Stimulated activated CD4-positive, alpha-beta T cell treated with anti-CD3 and anti-CD28 coated beads, Interleukin-4, amount 100 ng/mL, for 1 hour (primary cell): ENCODE measurements around the gene UBTF.
"Not testable (repeated sequence)": the region's sequence is repeated elsewhere in the genome, so short reads cannot be mapped to it uniquely, and the experiment has no call there.

Source experiments
- DNase-seq: peaks from one replicate; pipeline ENCODE4 v3.0.0-alpha.2; 2020

UBTF gene

DNA sequence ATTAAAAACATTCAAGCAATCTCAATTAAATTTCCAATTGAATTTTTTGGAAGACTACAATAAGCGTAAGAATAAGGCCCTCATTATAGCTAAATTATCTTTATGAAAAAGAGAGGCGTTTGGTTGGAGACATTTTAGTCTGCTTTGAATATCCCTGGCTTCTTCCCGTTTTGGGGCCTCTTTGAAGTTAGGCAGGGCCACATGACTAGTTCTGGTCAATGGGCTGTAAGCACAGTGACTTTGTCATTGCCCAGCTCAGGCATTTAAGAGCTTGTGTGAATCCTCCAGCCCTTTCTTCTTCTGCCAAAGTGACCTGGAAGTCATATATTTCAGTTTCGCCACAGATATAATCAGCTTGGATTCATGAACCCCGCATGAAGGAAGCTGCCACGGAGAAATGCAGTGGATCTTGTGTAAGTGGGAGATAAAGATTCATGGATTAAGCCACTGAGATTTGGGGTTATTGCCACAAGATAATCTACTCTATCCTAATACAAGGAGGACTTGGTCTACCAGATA is 21.7 kb upstream of the UBTF start:
- DNase-seq, result no peak

DNA sequence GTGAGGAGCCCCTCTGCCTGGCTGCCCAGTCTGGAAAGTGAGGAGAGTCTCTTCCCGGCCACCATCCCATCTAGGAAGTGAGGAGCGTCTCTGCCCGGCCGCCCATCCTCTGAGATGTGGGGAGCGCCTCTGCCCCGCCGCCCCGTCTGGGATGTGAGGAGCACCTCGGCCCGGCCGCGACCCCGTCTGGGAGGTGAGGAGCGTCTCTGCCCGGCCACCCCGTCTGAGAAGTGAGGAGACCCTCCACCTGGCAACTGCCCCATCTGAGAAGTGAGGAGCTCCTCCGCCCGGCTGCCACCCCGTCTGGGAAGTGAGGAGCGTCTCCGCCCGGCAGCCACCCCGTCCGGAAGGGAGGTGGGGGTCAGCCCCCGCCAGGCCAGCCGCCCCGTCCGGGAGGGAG is 18.4 kb upstream of the UBTF start:
- DNase-seq, result not testable (repeated sequence)

DNA sequence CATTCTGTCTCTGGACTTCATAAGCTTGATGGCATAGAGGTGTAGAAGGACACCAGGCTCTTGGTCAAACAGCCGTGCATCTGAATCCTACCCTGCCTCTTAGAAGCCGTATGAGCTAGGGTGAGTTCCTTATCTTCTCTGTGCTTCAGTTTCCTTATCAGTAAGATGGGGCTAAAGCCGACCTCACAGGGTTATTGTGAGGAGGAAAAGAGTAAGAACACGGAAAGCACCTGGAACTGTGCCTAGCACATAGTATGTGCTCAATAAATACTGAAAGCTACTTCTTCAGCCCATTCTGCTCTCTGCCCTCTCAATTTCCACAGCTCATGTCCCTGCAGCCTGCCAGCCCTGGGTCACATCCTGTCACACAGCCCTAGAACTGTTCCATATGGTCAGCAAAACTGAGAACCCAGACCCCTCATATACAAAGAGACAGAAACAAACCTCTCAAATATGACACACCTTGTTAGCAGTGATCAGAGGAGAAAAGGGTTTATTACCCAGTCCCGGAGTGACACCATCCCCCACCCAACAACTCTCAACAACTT is 17.0 kb upstream of the UBTF start:
- DNase-seq, result no peak

DNA sequence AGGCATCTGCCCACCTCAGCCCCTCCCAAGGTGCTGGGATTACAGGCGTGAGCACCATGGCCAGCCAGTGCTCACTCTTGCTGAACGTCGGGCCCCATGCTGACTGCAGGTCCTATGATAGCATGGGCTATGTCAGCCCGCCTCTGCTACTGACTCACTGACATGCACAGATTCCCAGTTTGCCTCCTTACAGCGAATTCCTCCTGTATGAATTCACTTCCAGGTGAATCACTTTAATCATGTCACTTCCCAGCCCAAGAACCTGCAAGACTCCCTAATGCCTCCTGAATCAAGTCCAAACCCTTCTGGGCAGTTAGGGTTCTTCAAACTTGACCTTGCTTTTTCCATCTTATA is 16.1 kb upstream of the UBTF start:
- DNase-seq, result no peak

DNA sequence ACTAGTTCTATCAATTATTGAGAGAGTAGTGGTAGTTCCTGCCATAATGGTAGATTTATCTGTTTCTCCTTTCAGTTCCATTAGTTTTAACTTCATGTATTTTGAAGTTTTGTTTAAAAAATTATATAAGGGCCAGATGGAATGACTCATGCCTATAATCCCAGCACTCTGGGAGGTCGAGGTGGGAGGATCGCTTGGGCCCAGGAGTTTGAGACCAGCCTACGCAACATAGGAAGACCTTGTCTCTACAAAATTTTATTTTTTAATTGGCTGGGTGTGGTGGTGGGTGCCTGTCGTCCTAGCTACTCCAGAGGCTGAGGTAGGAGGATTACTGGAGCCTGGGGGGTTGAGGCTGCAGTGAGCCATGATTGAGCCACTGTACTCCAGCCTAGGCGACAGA is 14.1 kb upstream of the UBTF start:
- no peak for DNase-seq

DNA sequence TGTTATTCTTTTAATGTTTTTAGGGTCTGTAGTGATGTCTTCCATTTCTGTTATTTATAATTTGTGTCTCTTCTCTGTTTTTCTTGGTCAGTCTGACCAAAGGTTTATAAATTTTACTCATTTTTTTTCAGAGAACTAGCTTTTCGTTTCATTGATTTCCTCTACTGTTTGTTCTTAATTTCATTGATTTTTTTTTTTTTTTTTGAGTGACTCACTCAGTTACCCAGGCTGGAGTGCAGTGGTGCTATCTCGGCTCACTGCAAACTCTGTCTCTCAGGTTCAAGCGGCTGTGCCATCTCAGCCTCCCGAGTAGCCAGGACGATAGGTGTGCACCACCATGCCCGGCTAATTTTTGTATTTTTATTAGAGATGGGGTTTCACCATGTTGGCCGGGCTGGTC is 12.6 kb upstream of the UBTF start:
- no peak for DNase-seq

DNA sequence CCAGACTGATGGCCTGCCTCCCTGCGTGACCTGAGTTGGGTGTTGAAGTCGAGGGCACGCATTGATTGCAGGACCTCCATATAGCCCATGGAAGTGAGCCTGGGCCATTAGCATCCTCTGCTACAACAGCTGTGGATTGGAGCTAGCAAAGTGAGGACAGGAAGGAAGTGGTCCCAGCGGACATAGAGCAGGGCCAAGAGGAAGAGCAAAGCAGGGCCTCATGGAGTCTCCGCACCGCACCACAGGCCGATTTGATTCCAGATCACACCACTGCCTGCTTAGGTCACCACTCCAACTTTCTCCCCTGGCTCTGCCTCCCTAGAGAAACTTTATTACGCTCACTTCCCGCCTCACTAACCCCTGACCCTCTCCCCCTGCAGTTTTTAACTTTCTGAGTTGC is 10.7 kb upstream of the UBTF start:
- no peak for DNase-seq

DNA sequence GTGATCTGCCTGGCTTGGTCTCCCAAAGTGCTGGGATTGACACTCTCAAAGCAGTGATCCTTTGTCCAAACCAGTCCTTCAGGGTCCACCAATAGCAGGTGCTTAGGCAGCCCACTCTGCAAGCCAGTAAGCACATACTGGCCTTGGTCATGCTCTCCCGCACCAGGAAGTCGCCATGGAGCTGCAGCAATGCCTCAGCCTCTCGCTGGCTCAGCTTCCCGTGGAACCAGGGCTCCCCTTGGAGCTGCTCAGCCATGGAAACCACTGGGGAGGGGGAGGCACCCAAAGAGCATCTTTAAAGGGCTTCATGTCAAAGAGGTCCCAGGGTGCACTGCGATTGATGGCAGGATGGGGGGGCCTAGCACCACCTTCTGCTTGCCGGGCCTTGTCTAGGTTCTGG is 9.6 kb upstream of the UBTF start:
- no peak for DNase-seq

DNA sequence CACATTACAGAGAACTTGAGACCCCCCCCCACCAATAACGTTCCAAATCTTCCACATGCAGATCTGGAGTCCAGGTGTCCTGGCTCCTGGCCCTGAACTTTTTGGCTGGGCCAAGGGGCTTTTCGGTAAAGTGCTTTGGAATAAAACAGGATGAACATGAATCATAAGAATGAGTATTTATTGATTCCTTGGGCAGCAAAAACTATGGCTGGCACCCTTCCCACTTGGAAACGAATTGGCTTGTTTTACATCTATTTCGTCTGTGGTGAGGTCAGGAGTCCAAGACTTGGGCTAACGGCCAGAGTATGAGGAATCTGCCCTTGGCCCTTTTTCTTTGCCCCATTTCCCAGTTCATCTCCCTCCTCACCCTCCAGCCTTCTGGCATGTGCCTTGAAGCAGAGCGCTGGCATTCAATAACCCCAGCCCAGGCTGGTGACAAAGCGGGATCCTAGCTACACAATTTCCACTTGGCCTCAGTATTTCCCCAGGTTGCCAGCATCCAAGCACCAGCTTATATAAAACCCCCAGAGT is 4.1 kb upstream of the UBTF start:
- no peak for DNase-seq

DNA sequence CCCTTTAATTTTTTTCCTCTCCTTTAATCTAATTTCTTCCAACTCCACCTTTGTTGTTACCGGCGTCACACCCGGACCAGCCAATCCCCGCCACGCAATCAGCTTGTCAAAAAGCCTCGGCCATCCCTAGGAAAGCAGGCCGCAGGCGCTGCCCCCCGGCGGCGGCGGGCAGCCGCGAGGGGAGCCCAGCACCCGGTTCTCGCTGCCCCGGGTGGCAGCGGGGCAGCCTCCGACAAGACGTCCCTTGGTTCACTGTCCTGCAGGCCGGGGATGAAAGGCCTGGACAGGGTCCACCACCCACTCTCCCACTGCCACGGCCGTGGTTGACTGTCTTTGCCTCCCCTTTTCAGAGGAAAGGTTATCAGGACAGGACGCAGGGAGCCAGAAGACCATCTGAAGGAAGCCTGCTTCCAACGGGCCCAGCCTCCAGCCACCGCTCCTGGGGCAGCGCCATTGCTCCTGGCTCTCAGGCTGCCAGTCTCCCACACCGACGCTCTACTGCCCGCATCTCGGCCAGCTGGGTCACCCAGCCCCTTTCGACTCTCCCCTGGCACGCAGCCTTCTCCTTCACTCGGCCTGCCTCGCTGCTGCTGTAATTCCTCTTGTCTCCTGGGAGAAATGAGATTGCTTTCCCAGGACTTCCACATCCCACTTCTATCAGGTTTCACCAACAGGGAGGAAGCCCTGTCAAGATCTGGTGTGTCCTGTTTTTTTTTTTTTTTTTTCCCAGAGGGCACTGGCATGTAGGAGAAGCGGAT is 2.8 kb upstream of the UBTF start:
- peak; percentile 43 for DNase-seq

DNA sequence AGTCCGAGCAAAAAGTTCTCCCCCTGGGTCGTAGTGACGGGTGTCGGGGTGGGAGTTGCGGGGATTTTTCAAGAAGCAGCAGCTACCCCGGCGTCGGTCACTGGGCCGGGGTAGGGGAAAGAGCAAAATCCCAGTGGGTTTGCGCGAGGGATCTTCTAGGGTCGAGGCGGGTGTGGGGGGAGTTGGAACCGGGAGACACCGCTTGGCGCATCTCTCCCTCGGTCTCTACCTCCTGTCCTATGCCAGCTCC is 2.3 kb upstream of the UBTF start:
- DNase-seq, result no peak

DNA sequence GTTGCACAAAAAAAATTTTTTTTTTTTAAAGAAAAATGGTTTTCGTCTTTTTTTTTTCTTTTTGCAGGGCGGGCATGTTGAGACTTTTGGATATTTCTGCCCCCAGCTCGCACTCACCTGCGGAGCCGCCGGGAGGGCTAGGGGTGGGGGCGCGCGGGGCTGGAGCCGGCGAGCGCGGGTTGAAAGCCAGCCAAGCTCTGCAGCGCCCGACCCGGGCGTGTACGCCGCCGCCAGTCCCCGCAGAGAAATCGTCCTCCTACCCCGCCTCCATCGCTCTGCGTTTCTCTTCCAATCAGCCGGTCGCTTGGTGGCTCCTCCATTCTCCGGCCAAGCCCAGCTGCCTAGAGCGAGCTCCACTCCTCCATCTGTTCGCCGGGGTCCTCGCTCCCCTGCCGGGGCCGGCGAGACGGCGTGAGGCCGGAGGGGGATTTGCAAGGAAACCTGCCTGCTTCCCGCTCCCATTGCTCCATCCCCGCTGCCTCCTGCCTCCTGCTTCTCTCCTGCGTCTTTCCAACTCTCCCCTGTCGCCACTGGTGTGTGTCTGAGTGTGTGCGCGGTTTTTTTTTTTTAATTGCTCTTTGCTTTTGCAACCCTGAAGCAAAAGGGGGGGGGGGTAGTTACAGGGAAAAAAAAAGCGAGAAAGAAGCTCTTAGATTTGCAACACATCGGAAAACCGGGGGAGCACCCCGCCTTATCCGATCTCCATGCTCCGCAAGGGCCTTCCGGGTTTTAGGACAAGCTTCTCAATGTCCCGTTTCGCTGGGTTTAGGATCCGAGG is 1.8 kb upstream of the UBTF start:
- DNase-seq, result peak; percentile 60

DNA sequence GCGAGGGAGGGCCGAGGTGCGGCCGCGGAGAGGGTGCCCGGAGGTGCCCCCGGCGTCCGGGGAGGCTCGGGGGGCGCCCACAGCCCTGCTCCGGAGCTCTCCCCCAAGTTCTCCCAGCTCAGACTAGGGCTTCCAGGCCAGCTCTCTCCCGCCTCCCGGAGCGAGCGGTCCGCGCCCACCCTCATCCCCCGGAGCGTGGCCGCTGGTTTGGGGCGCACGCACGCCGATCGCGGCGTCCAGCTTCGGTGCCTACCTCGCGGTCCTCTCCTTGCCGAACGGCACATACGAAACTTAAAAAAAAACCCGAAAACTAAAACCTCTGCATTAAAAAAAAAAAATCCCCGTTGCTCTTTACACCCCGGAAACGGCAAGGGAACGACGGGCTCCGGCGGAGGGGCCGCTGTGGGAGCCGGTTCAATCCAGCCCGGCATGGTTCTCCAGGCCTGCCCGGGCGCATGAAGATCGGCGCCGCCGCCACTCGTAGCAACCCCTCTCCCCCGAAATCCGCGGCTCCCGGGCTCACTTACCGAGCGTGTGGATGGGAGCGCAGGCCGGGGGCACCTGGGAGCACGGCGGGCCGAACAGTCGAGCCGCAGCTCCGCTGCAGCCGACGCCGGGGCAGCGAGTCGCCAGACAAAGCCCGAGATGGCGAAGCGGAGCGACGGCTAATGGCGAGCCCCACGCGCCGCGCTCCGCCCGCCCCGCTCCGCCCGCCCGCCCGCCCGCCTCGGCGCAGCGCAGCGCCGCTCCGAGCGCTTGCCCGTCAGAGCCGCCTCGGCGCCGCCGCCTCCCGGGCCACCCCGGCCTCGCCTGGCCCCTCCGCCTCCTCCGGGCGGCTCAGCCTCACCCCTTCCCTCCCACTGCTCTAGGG is 973 bp upstream of the UBTF start:
- peak; percentile 64 for DNase-seq

DNA sequence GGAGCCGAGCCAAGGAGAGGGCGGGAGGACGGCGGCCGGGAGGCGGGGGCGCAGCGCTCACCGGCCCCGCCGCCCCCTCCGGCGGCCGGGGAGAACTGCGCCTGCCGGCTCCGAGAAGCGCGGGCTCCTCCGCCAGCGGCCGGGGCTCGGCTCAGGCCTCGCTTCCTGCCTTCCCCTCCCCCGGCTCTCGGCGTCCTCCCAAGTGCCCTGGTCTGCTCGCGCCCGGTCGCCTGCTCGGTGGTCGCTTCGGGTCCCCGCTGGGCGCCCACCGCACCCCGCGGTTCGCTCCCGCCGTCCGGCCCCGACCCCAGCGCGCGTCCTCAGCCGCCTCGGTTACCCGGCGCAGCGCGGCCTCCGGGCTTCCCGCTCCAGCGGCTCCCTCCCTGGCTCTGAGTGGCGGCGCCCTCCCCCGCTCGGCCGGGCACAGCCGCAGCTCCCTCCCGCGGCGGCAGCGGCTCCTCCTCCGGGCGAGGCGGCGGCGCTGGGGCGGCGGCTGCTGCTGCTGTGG is 313 bp downstream of the UBTF start:
- peak; percentile 72 for DNase-seq

DNA sequence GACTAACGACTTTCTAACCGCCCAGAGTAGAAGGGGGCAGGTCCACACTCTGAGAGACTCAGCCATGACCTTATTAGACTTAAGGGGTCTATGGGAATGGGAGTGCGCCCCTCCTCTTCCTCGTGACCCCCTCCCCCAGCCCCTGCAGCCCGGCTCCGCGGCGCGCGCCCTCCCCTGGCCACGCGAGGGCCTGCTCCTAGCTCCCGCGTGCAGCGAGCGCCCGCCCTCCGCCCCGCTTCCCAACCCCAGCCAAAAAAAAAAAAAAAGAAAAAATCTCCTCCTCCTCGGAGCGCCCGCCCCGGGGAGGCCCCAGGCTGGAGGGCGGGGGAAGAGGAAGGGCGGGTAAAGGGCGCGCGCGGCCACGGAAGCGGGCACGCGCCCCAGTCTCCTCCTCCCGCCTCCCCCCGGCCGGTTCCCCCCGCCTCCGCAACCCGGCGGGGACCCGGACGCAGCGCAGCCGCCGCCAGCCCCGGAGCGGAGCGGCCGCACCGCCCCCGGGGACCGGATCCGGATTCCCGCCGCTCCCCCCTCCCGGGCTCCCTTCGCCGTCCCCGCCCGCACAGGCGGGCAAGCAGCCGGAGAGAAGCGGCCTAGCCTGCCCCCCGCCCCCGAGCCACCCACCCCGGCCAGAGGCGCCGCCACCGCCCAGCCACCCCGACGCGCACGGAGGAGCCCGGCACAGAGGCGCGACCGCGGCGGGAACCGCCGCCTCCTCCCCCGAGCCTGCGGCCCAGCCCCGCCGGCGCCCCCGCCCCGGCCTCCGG is 949 bp downstream of the UBTF start:
- DNase-seq, result peak; percentile 86

DNA sequence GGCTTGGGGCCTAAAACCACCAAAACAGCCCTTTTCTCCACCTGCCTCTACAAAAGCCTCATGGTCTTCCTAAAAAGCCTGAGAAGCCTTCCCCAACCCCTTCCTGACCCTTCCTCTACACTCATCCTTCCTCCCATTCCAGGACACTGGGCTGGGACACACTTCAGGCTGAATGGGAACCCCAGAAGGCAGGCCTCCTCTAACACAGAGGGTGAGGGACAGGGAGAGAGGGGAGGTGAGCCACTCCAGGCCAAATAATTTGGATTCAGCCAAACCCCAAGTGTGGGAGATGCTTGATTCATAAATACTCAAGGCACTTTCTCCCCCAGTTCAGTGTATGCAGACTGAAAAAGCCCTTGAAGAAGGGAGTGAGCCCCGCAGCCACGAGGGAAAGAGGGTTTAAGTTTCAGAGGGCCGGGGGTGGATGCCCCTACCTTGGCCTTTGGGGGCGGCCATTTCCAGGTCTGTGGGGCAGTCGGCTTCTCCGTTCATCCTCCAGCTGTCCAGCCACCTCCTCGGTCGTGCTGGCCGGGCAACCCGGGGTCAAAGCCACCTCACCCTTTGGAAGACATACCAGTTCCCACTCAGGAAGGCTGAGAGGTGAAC is 1.6 kb downstream of the UBTF start:
- no peak for DNase-seq

DNA sequence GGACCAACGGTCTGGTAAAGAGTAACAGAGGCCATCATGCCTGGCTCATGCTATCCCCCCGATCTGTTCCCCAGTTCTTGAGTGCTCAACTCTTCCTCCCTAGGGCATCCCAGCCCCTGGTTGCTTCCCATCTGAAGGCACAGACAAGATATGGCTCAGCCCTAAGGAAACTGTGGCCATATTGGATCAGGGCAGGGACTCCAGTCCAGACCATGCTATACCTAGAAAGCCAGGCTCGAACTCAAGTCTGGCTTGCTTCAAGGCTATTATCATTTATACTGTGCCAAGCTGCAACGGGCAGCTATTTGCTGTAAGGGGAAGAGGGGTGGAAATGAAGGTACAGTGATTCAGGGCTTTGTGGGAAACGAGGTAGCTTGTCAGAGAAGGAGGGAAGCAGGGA is 2.8 kb downstream of the UBTF start:
- no peak for DNase-seq

DNA sequence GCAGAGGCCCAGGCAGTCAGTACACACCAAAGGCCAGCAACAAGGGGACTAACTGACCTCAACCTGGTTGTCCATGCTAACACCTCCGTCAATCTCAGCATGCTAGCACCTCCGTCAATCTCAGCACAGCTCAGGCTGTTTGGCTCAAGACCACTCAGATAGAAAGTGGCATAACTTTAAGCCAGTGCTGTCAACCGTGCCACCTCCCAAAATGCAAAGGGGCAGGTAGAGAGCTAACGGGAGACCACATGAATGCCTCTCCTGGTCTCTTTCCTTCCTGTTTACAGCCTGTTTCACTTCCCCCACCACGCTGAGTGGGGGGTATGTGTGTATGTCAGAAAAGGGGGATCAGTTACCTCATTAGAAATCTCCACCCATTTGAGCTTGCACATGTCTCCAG is 3.3 kb downstream of the UBTF start:
- DNase-seq, result no peak

DNA sequence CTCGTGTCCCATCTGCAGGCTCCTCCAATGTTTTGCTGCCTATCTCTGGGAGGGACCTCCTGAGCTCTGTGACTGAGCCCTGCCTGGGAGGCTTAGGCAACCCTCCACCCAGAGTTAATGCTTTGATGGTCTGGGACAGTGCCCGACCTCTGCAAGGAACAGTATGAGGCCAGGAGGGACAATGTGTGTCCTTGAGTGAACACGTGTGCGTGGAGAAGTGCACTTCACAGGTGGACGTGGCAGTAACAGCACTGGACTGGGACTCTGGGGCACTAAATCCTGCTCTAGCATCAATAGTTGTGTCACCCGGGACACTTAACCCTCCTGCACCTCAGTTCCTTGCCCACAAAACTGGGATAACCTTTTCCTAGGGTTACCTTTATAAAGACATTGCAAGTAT is 4.6 kb downstream of the UBTF start:
- no peak for DNase-seq

DNA sequence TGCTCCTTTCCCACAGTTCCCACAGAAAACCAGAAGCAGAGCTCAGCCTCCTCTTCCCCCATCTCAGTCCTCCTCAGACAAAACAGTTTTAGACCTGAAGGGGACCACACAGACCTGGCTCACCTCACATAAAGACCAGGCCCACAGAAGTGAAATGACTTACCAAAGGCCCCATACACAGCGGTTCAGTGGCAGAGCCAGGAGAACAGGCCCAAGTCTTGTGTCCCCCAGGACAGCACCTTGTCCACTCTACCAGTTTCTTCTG is 5.3 kb downstream of the UBTF start:
- no peak for DNase-seq

DNA sequence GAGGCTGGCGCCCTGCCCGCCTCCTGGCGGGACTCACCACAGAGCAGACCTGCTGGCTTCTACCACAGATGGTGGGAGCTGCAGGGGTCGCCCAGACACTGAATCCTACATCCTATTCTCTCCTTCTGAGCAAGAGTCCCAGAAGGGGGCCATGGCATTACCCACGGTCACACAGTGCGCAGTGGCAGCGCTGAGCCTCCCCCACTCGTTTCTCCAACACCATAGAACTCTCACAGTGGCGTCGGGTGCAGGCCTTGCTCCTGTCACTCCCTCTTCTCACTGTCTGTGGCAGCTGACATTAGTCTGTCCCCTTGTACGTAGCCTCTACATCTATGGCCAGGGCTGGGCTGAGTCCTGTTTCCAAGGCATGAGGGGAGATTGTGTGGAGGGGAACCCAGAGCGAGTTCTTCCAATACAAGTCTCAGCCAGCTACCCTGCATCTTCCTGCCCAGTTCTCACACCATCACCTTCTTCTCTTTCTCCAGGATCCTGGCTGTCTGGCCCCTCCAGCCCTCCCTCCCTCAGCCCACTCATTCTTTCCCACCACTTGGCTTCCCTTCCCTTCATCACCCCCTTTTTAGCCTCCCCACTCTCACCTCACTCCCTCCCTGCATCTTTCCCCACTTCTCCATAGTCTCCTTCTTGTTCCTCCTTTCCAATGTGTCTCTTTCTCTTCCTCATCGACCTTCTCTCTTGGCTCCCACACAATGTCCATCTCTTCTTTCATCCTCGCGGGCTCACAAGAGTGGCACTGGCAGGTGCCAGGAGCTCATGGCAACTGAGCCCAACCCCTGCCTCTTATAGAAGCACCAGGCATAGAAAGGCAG is 5.9 kb downstream of the UBTF start:
- DNase-seq, result no peak
